A549 treated with Hydrocortisone at 1 μM for 4 hours (cell line): ENCODE measurements around the gene TMEM131L. TPM values are rescaled to one million over a fixed set of nuclear protein-coding genes. Genes with fewer than 3 reads are reported as not detected.

Source experiments
- total RNA-seq: library from RNA; stranded (reverse); fragments of 200-300 nt; extraction: Qiagen RNA extraction; gene quantifications from 5 replicates; pipeline ENCODE4 v1.2.3, GENCODE V29; 2022

Gene TMEM131L, protein sequence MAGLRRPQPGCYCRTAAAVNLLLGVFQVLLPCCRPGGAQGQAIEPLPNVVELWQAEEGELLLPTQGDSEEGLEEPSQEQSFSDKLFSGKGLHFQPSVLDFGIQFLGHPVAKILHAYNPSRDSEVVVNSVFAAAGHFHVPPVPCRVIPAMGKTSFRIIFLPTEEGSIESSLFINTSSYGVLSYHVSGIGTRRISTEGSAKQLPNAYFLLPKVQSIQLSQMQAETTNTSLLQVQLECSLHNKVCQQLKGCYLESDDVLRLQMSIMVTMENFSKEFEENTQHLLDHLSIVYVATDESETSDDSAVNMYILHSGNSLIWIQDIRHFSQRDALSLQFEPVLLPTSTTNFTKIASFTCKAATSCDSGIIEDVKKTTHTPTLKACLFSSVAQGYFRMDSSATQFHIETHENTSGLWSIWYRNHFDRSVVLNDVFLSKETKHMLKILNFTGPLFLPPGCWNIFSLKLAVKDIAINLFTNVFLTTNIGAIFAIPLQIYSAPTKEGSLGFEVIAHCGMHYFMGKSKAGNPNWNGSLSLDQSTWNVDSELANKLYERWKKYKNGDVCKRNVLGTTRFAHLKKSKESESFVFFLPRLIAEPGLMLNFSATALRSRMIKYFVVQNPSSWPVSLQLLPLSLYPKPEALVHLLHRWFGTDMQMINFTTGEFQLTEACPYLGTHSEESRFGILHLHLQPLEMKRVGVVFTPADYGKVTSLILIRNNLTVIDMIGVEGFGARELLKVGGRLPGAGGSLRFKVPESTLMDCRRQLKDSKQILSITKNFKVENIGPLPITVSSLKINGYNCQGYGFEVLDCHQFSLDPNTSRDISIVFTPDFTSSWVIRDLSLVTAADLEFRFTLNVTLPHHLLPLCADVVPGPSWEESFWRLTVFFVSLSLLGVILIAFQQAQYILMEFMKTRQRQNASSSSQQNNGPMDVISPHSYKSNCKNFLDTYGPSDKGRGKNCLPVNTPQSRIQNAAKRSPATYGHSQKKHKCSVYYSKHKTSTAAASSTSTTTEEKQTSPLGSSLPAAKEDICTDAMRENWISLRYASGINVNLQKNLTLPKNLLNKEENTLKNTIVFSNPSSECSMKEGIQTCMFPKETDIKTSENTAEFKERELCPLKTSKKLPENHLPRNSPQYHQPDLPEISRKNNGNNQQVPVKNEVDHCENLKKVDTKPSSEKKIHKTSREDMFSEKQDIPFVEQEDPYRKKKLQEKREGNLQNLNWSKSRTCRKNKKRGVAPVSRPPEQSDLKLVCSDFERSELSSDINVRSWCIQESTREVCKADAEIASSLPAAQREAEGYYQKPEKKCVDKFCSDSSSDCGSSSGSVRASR (N-terminal part only)
- total RNA-seq, result 5.2 to 7.0 TPM (median 5.8 TPM) in 5 replicates

DNA sequence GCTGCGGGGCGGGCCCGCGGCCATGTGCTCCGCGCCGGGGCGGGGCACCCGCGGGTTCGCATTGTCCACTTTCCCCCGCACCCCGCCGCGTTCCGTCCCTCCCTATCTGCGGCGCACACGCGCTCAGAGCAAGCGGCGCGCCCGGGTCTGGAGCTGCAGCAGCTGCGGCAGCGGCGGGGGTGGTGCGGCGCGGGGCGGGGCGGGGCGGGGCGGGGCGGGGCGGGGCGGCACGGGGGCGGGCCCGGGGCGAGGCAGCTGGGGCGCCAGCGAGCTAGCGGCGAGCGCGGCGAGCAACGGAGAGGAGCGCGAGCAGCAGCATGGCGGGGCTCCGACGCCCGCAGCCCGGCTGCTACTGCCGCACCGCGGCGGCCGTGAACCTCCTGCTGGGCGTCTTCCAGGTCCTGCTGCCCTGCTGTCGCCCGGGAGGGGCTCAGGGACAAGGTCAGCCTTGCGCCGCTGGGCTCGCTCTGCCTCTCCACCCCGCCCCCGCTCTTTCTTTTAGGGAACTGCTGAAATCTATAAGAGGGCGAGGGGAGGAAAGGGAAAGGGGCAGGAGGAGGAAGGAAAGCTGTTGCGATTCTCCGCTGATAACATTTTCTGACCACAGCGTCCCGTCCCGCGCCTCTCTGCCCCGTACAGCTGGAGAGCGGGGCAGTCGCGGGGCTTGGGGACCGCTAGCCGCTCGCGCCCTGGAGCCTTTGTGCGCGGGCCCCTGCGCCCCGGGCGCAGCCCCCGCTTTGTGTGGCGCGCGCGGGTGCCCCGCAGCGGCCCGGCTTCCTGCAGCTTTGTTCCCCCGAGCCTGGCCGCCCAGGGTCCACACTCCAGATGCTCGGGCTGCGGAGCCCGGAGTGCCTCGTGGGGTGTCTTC lies at the start of gene TMEM131L:
Gene TMEM131L, plus strand, starts transcription at position 280 of the 868 bp plus-strand sequence. Its CDS starts 38 bp downstream, at position 318.

DNA sequence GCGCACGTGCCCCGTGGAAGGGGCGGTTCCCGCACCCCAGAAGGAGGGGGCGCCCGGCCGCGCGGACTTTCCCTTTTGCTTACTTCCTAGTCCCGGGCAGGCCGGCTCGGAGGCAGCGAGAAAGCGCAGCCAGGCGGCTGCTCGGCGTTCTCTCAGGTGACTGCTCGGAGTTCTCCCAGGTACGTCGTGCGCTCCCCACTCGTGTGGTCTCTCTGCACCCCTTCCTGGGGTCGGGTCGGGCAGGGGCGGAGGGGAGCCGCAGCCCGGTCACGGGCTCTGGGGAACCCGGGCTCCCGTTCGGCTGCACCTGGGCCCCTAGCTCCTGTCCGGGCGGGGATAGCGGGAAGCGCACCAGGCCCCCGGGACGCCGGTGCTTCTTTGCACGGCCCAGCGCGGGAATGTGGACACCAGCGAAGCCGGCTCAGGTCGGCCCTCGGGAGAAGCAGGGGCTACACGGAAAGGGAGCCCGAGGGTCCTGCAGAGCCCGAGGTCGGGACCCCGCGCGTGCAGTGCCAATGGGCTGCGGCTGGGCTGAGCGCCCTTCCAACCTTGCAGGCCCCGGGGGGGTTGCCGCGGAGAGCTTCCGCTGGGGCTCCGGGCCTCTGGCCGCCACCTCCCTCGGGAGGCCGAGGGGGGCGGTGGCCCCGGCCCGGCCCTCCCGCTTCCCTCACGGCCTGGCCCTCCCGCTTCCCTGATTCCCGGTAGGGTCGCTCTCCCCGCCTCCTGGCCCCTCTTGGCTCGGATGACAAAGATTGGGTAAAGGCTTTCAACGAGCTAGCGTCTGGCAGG lies 218.2 kb downstream of the TMEM131L start, which contains the start of gene TLR2:
Gene TLR2, plus strand, starts transcription at position 99 of the 789 bp plus-strand sequence. CDS start 18,628 bp downstream, outside the sequence.

Other genes starting within 250 kb of the TMEM131L start
- 10.4 to 15.6 TPM (median 13.4 TPM) in 5 replicates for gene MND1, start 121.7 kb upstream of the TMEM131L start, total RNA-seq
- gene TLR2, start 217.9 kb downstream of the TMEM131L start, total RNA-seq, result 0.59 to 0.71 TPM (median 0.61 TPM) in 5 replicates